OCI-LY7 (cell line): ENCODE results near the gene RTP5. TPM values are rescaled to one million over a fixed set of nuclear protein-coding genes. Genes with fewer than 3 reads are reported as not detected.

Experiments
- BruUV-seq: library from RNA; stranded (reverse); fragments of 400-500 nt; replicated peaks from 2 replicates; lab custom pipeline; 2021; lab: Mats Ljungman, UMichigan
- CTCF ChIA-PET: fragments of 300-600 bp; sonication (Branson Sonifier 250); formaldehyde crosslinking; loops from one replicate; lab custom pipeline; 2022; ENCODE audit warnings: antibody characterized with exemption; ENCODE audit not compliant: unreplicated experiment; lab: Charles Lee
- POLR2A ChIA-PET: fragments of 300-600 bp; sonication (Branson Sonifier 250); formaldehyde crosslinking; loops from one replicate; lab custom pipeline; 2022; ENCODE audit warnings: antibody characterized with exemption; lab: Charles Lee
- DNase-seq: peaks from one replicate; pipeline ENCODE4 v3.0.0-alpha.2; 2015; ENCODE audit warnings: low spot score
- H2AFZ ChIP-seq: fragments of 200-600 bp; sonication (generic), shearing (Covaris generic); 2 replicates; pipeline ENCODE4 v1.6.1; 2014; ENCODE audit warnings: mild to moderate bottlenecking, antibody characterized with exemption, low read length, moderate library complexity
- H3K27ac ChIP-seq: fragments of 200-600 bp; sonication (generic); 2 replicates; pipeline ENCODE4 v1.5.1; 2014; ENCODE audit warnings: mixed run types, low read depth, mild to moderate bottlenecking, moderate library complexity, low read length, inconsistent platforms; ENCODE audit not compliant: poor library complexity, severe bottlenecking
- H3K36me3 ChIP-seq: fragments of 200-600 bp; sonication (generic); 2 replicates; pipeline ENCODE4 v1.6.1; 2014; ENCODE audit warnings: mild to moderate bottlenecking, antibody characterized with exemption, low read length, moderate library complexity, mixed read lengths; ENCODE audit not compliant: insufficient read depth
- H3K4me1 ChIP-seq: fragments of 200-600 bp; sonication (generic); 2 replicates; pipeline ENCODE4 v1.5.1; 2014; ENCODE audit warnings: mild to moderate bottlenecking, low read length; ENCODE audit not compliant: insufficient read depth, poor library complexity, severe bottlenecking
- H3K4me2 ChIP-seq: fragments of 200-600 bp; sonication (generic); 2 replicates; pipeline ENCODE4 v1.6.1; 2014; ENCODE audit warnings: mild to moderate bottlenecking, low read length
- H3K4me3 ChIP-seq: fragments of 200-600 bp; sonication (generic); 2 replicates; pipeline ENCODE4 v1.5.1; 2014; ENCODE audit warnings: mild to moderate bottlenecking, low read depth, low read length; ENCODE audit not compliant: poor library complexity, severe bottlenecking
- H3K79me2 ChIP-seq: fragments of 200-600 bp; sonication (generic); 2 replicates; pipeline ENCODE4 v1.6.1; 2016; ENCODE audit warnings: low read depth, mild to moderate bottlenecking, low read length, moderate library complexity, mixed read lengths; ENCODE audit not compliant: insufficient read depth
- H3K9me2 ChIP-seq: fragments of 200-600 bp; sonication (generic); 2 replicates; pipeline ENCODE4 v1.6.1; 2016; ENCODE audit warnings: mild to moderate bottlenecking, low read length, mixed read lengths; ENCODE audit not compliant: insufficient read depth
- H3K9me3 ChIP-seq: fragments of 200-600 bp; sonication (generic); 2 replicates; pipeline ENCODE4 v1.6.1; 2014; ENCODE audit warnings: mild to moderate bottlenecking, mixed run types, low read length, mixed read lengths
- H4K20me1 ChIP-seq: fragments of 200-600 bp; sonication (generic); 2 replicates; pipeline ENCODE4 v1.6.1; 2014; ENCODE audit warnings: mild to moderate bottlenecking, antibody characterized with exemption, low read length, moderate library complexity, mixed read lengths; ENCODE audit not compliant: insufficient read depth
- CTCF ChIP-seq: fragments of 200-600 bp; sonication (generic); conservative IDR thresholded peaks from 2 replicates; pipeline ENCODE4 v1.5.1; 2014; ENCODE audit warnings: mild to moderate bottlenecking, antibody characterized with exemption, low read length, moderate library complexity, mixed read lengths
- EZH2phosphoT487 ChIP-seq: fragments of 200-600 bp; sonication (generic); IDR thresholded peaks from 2 replicates; pipeline ENCODE4 v1.6.1; 2018; ENCODE audit warnings: low read depth, borderline replicate concordance, mild to moderate bottlenecking, mixed run types, antibody characterized with exemption, low read length, moderate library complexity, mixed read lengths
- intact Hi-C: fragments of 100-400 bp; cut with micrococcal nuclease; formaldehyde crosslinking; loops from one replicate; pipeline ENCODE4 v1.10.0; 2022; ENCODE audit not compliant: unreplicated experiment
- total RNA-seq, 2 experiments: library from RNA; depleted of rRNA in 1 of 2; stranded (reverse); fragments of >200 nt in 1 of 2; shearing (Covaris generic) in 1 of 2; gene quantifications; 2 replicates each; pipeline ENCODE4 v1.2.3, GENCODE V29; 2014 to 2022

The RTP5 gene
- total RNA-seq, 2 experiments from 2014 or later, result not detected

GRCh38 chr2:241842067-241842415, 27.5 kb upstream of the RTP5 start:
- CTCF ChIA-PET, result interaction anchor here (0.6 kb wide), 1 partner anchor 9 kb away, joined by 3 read pairs; no protein-coding TSS in a partner anchor
- no peaks in the 10 kb centered on the region for H3K4me1 ChIP-seq
- intact Hi-C loops, result no loop called here
- H3K4me2 ChIP-seq, result no peak overlapping the region
- H4K20me1 ChIP-seq, result no peaks in the 10 kb centered on the region
- H3K4me3 ChIP-seq, result no peak overlapping the region
- no peak for DNase-seq
- no peak overlapping the region for H2AFZ ChIP-seq
- POLR2A ChIA-PET, result no interaction called here
- H3K9me3 ChIP-seq, result no peaks in the 10 kb centered on the region
- H3K79me2 ChIP-seq, result no peaks in the 10 kb centered on the region
- no peaks in the 10 kb centered on the region for H3K36me3 ChIP-seq
- TF ChIP-seq CTCF (no peak), EZH2phosphoT487 (no peak)
- no peak overlapping the region for H3K27ac ChIP-seq
- no peaks in the 10 kb centered on the region for H3K9me2 ChIP-seq
- BruUV-seq, result no TSS peak

GRCh38 chr2:241842620-241843211, 26.8 kb upstream of the RTP5 start:
- Histone ChIP-seq H4K20me1 (no peaks in the 10 kb centered on the region), H3K36me3 (no peaks in the 10 kb centered on the region), H3K4me2 (no peak overlapping the region), H3K4me3 (no peak overlapping the region), H3K27ac (no peak overlapping the region), H2AFZ (no peak overlapping the region), H3K4me1 (no peaks in the 10 kb centered on the region), H3K9me2 (no peaks in the 10 kb centered on the region), H3K79me2 (no peaks in the 10 kb centered on the region), H3K9me3 (no peaks in the 10 kb centered on the region)
- intact Hi-C loops, result no loop called here
- TF ChIP-seq CTCF (no peak), EZH2phosphoT487 (no peak)
- no TSS peak for BruUV-seq
- CTCF ChIA-PET, result no interaction called here
- POLR2A ChIA-PET, result no interaction called here
- no peak for DNase-seq

GRCh38 chr2:241843321-241844065, 26.0 kb upstream of the RTP5 start:
- H3K9me3 ChIP-seq, result no peaks in the 10 kb centered on the region
- no peak overlapping the region for H2AFZ ChIP-seq
- POLR2A ChIA-PET, result no interaction called here
- intact Hi-C loops, result no loop called here
- no peaks in the 10 kb centered on the region for H3K9me2 ChIP-seq
- no peaks in the 10 kb centered on the region for H3K4me1 ChIP-seq
- no TSS peak for BruUV-seq
- no peak overlapping the region for H3K4me2 ChIP-seq
- H3K79me2 ChIP-seq, result no peaks in the 10 kb centered on the region
- DNase-seq, result no peak
- CTCF ChIA-PET, result no interaction called here
- H3K36me3 ChIP-seq, result no peaks in the 10 kb centered on the region
- TF ChIP-seq EZH2phosphoT487 (no peak), CTCF (no peak)
- no peak overlapping the region for H3K27ac ChIP-seq
- no peak overlapping the region for H3K4me3 ChIP-seq
- H4K20me1 ChIP-seq, result no peaks in the 10 kb centered on the region
